Measurements from ENCODE around the gene CNPPD1.

CNPPD1 gene

DNA sequence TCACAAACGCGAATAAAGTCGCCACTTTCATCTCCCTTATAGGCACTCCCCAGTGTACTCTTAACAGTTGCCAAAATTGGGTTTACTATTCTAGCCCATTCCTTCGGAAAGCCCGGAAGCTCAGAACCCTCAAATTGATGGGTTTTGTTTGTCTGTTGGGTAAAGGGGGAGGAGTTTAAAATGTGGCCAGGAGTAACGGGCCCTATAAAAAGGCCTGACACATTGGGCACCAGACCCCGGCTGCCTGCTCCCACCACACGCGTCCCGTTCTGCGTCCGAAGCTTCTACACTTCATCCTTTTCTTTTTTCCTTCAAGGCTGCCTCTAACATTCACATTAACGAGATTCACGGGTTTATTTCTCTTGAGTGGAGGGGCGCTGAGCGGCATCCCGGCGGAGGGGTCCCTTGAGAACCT, 16.9 kb downstream of the CNPPD1 start:
- no peaks in the 10 kb centered on the region for H3K79me2 ChIP-seq
- H3K4me2 ChIP-seq (ENCODE audit: low read length) = peak overlapping the region; percentile 88
- no peaks in the 10 kb centered on the region for H3K27me3 ChIP-seq (ENCODE audit: control insufficient read depth, insufficient read depth, low read length)
- H3K36me3 ChIP-seq (ENCODE audit: control insufficient read depth, insufficient read depth, low read length) = no peaks in the 10 kb centered on the region
- peaks cover 5% of the 10 kb centered on the region for H3K4me1 ChIP-seq
- H2AFZ ChIP-seq = peak overlapping the region; percentile 90
- peak overlapping the region; percentile 81 for H3K27ac ChIP-seq
- peak overlapping the region; percentile 64 for H3K4me3 ChIP-seq (ENCODE audit: low read depth, low read length)
- H3K9ac ChIP-seq = no peak overlapping the region
- TF ChIP-seq, protein P1, sequence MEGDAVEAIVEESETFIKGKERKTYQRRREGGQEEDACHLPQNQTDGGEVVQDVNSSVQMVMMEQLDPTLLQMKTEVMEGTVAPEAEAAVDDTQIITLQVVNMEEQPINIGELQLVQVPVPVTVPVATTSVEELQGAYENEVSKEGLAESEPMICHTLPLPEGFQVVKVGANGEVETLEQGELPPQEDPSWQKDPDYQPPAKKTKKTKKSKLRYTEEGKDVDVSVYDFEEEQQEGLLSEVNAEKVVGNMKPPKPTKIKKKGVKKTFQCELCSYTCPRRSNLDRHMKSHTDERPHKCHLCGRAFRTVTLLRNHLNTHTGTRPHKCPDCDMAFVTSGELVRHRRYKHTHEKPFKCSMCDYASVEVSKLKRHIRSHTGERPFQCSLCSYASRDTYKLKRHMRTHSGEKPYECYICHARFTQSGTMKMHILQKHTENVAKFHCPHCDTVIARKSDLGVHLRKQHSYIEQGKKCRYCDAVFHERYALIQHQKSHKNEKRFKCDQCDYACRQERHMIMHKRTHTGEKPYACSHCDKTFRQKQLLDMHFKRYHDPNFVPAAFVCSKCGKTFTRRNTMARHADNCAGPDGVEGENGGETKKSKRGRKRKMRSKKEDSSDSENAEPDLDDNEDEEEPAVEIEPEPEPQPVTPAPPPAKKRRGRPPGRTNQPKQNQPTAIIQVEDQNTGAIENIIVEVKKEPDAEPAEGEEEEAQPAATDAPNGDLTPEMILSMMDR (IDR thresholded peaks at IDR 0.05) = no peak
- H3K9me3 ChIP-seq (ENCODE audit: control insufficient read depth, low read length) = no peaks in the 10 kb centered on the region

DNA sequence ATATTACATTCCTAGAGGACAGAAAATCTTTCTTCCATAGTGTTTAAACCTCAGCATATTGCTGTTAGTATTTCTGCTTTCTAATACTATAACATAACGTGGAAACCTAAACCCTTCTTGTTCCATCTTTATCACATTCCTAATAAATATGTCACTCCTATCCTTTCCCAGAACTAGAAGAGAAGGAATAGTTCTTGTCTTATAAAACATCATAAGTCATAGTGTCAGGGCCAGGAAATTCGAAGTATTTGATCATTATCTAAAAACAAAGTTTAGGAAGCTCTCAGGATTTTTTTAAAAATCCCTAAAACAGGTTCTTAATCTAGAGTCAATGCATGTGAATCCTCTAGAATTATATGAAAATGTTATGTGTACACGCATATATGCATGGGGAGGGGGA, 18.1 kb downstream of the CNPPD1 start:
- H3K27me3 ChIP-seq (ENCODE audit: control insufficient read depth, insufficient read depth, low read length) = no peaks in the 10 kb centered on the region
- no peak overlapping the region for H3K4me3 ChIP-seq (ENCODE audit: low read depth, low read length)
- no peaks in the 10 kb centered on the region for H3K79me2 ChIP-seq
- no peaks in the 10 kb centered on the region for H3K9me3 ChIP-seq (ENCODE audit: control insufficient read depth, low read length)
- H3K9ac ChIP-seq = no peak overlapping the region
- H3K4me2 ChIP-seq (ENCODE audit: low read length) = no peak overlapping the region
- TF ChIP-seq, protein P1 (IDR thresholded peaks at IDR 0.05) = no peak
- H3K27ac ChIP-seq = no peak overlapping the region
- H2AFZ ChIP-seq = no peak overlapping the region
- H3K4me1 ChIP-seq = peaks cover 5% of the 10 kb centered on the region
- no peaks in the 10 kb centered on the region for H3K36me3 ChIP-seq (ENCODE audit: control insufficient read depth, insufficient read depth, low read length)

DNA sequence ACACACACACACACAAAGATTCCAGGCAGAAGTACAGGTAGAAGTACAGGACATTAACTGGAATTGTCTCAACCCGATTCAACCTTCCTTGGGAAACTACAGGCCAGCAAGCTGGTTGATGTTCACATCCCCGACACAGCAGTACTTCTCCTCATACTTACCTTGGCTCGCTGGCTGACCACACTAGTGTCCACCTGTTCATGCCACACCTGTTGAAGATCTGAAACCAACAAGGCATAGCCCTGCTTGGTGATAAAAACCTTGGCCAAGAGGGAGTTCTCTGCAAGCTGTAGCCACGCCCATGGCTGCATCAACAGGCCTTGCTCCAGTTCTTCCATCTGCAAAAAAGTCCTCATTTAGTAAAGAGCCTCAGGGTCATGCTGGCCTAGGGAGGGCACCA, 18.7 kb downstream of the CNPPD1 start:
- Histone ChIP-seq H3K36me3 (ENCODE audit: control insufficient read depth, insufficient read depth, low read length) (no peaks in the 10 kb centered on the region), H2AFZ (no peak overlapping the region), H3K4me3 (ENCODE audit: low read depth, low read length) (no peak overlapping the region), H3K4me1 (peaks cover 5% of the 10 kb centered on the region), H3K9ac (no peak overlapping the region), H3K9me3 (ENCODE audit: control insufficient read depth, low read length) (no peaks in the 10 kb centered on the region), H3K27me3 (ENCODE audit: control insufficient read depth, insufficient read depth, low read length) (no peaks in the 10 kb centered on the region), H3K27ac (no peak overlapping the region), H3K4me2 (ENCODE audit: low read length) (no peak overlapping the region), H3K79me2 (no peaks in the 10 kb centered on the region)
- TF ChIP-seq, protein P1 (IDR thresholded peaks at IDR 0.05) = no peak

DNA sequence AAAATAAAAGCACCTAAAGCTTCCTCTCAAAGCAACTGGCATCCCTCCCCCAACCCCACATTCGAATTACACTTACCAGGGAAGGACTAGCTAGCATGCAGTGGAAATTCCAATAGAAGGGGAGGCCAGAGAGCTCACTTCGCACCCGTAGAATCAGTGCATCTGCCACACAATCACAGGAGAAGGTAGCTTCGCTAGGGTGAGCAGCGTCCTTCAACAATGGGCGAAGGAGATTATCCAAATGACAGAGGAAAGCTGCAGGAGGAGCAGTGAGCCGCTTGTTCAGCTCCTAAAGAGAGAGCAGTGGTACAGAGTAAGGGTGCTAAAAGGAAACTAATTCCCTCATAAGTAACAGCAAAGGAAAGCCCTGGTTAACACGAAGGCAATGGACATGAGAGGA, 19.3 kb downstream of the CNPPD1 start:
- Histone ChIP-seq H3K4me1 (peaks cover 5% of the 10 kb centered on the region), H3K27ac (no peak overlapping the region), H3K27me3 (ENCODE audit: control insufficient read depth, insufficient read depth, low read length) (no peaks in the 10 kb centered on the region), H3K9me3 (ENCODE audit: control insufficient read depth, low read length) (no peaks in the 10 kb centered on the region), H3K36me3 (ENCODE audit: control insufficient read depth, insufficient read depth, low read length) (no peaks in the 10 kb centered on the region), H2AFZ (no peak overlapping the region), H3K9ac (no peak overlapping the region), H3K4me3 (ENCODE audit: low read depth, low read length) (no peak overlapping the region), H3K4me2 (ENCODE audit: low read length) (no peak overlapping the region), H3K79me2 (no peaks in the 10 kb centered on the region)
- TF ChIP-seq, protein P1 (IDR thresholded peaks at IDR 0.05) = no peak

DNA sequence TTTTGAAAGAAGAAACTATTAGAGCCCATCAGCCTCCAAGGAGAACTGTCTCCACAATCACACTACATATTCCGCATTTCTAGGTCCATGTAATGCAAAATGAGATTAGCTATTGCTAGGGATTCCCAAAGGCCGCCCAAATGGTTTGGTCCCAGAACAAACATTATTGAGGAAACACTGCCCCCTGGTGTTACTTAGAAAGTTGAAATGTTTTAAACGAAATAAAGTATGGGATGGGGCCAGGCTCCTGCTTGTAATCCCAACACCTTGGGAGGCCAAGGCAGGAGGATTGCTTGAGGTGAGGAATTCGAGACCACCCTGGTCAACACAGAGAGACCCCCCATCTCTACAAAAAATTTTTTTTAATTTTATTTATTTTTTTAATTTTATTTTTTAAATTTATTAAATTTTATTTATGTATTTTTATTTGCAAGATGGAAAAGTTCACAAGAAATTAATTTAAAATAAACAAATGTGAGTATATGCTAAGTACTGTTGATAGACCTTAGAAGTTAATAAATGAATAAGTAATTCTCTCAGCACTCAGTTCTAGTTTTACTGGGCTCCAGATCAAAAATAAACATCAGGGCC, 21.6 kb downstream of the CNPPD1 start:
- no peak overlapping the region for H3K27ac ChIP-seq
- peaks cover 2% of the 10 kb centered on the region for H3K4me1 ChIP-seq
- no peaks in the 10 kb centered on the region for H3K27me3 ChIP-seq (ENCODE audit: control insufficient read depth, insufficient read depth, low read length)
- H3K9me3 ChIP-seq (ENCODE audit: control insufficient read depth, low read length) = no peaks in the 10 kb centered on the region
- no peak overlapping the region for H3K4me3 ChIP-seq (ENCODE audit: low read depth, low read length)
- no peaks in the 10 kb centered on the region for H3K79me2 ChIP-seq
- TF ChIP-seq, protein P1 (IDR thresholded peaks at IDR 0.05) = peak; percentile 67
- no peak overlapping the region for H2AFZ ChIP-seq
- H3K9ac ChIP-seq = no peak overlapping the region
- H3K36me3 ChIP-seq (ENCODE audit: control insufficient read depth, insufficient read depth, low read length) = no peaks in the 10 kb centered on the region
- H3K4me2 ChIP-seq (ENCODE audit: low read length) = no peak overlapping the region

Measured in parathyroid adenoma (tissue), 2 donors.